Dermis blood vessel endothelial cell (primary cell): ENCODE measurements around the gene LIG3. TPM values are rescaled to one million over a fixed set of nuclear protein-coding genes. Genes with fewer than 3 reads are reported as not detected.
A peak's percentile ranks its signal among the peaks of the same experiment; 100 is the strongest.
"Not testable (repeated sequence)": the region's sequence is repeated elsewhere in the genome, so short reads cannot be mapped to it uniquely, and the experiment has no call there.

Experiments used
- DNase-seq: peaks from one replicate; pipeline ENCODE4 v3.0.0; 2010
- total RNA-seq: library from RNA; depleted of rRNA; stranded (reverse); fragments of >200 nt; gene quantifications from 2 replicates; pipeline ENCODE4 v1.2.3, GENCODE V29; 2014

The LIG3 gene
- total RNA-seq, 1 donor from 2014 or later = 23.1 TPM

GRCh38 chr17:35045458-35045979 lies 65.2 kb downstream of the LIG3 start:
- DNase-seq = not testable (repeated sequence)

GRCh38 chr17:35046245-35046644 lies 65.9 kb downstream of the LIG3 start:
- DNase-seq = no peak

DNA sequence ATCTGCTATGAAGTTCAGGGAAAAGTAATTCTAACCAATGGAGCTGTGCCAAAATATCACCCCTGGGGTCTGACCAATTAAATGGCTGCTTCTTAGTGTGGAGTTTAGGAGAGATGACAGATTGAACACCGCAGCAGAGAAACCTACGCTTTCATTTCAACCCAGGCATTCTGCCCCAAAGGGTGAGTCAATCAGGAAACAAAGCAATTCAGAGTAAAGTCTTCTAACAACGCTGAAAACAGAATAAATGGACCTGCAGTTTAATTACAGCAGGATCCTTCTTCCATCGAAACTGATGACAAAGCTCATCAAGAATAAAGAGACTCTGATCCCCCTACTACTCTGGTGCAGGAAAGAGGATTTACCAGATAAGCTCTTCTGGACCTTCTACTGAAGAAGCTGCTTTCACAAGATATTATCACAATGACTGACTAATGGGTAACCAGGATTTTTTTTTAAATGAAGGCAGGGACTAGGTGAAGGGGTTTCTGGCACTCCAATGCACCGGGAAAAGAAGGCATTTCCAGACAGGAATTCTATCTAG lies 66.5 kb downstream of the LIG3 start:
- DNase-seq = peak; percentile 79

DNA sequence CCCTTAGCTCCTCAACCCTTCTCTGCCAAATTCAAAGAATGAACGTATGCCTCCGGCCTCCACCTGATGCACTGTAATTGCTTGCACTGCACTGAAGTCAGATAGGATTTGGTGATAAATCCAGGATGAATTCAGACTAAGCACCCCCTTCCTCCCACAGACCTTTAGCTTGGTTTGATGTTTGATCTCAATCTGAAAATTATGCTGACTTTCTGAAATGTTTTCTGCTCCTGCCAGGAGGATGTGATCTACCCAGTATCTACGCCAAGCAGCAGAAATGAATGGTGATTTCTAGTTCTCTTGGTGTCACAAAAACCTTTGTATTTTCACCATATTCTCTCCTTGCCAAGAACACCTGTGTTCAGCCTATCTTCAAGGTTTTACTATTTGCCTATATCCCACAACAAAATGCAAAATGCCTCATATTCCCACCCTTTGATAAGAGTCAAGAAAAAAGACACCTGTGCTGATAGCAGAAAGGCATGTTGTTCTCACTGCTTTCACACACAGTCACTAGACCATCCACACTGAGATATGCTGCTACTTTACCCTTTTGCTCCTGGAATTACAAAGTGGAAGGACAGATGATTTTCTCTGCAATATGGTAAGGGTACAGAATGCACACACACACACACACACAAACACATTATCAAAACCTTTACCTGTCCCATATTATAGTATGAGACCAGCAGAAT lies 68.5 kb downstream of the LIG3 start:
- no peak for DNase-seq

GRCh38 chr17:35050170-35050569 lies 69.9 kb downstream of the LIG3 start:
- DNase-seq = no peak

DNA sequence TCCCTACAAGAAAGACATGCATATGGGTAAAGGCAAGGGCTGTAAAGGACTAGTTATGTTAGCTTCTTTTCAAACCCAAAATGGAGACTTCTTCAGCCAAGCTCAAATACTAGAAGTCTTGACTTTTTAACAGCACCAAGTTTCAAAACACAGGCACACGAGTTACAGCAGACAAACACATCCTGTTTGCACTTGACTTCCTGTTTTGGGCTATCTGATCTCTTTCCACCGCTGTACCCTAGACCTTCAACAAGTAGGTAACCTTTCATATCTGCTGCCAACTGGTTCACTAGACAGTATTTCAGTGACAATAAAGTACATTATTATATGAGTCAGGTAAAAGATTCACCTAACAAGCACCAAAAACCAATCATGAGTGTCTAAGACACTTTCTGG lies 70.9 kb downstream of the LIG3 start:
- DNase-seq = peak; percentile 42

DNA sequence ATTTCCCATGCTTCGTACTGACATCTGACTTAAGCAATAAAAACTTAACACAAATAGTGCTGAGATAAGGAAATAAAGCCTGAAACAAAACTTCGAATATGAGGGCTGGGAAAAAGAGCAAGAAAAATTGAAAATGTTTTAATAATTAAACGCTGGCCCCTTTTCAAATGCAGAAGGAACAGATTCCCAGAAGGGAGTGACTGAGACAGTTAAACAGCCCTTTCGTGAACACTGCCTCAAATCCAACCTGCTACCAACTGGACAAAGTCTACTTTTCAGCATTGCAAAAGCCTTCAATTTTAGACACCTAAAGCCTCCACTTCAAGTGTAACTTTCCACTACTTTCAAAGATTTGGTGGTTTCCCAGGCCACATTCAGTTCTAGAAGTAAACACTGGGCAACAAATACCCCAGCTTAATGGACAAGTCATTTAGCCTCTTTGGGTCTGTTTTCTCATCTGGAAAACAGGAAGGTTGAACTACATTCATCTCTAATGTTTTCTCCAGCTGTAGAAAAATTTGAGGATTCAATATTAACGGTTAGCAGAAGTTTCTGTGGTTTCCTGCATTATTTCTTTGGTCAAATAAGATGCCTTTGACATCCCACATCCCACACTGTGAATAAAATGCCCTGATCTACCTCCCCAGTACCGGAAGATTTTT lies 71.4 kb downstream of the LIG3 start:
- peak; percentile 39 for DNase-seq

- DNase-seq = no peak
Measured at GRCh38 chr17:35052241-35052610, 71.9 kb downstream of the LIG3 start.

- no peak for DNase-seq
Measured at GRCh38 chr17:35052780-35053179, 72.5 kb downstream of the LIG3 start.

DNA sequence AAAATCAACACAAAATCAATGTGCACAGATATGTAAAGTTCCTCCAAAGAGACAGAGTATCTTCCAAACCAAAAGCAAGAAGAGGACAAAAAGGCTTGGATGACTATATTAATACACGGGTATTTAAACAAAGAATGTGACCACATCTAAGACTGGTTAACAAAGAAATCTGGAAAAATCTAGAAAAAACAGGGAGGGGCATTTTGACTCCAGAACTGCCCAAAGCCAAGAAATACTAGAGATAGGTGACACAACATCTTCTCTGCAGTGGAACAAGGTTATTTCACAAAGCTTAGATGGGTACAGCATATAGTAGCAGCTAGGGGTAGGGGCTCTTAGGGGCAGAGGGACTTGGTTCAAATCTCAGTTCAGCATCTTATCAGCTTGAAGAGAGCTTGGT lies 72.9 kb downstream of the LIG3 start:
- no peak for DNase-seq

GRCh38 chr17:35056013-35056412 lies 75.7 kb downstream of the LIG3 start:
- no peak for DNase-seq

GRCh38 chr17:35057332-35057915 lies 77.1 kb downstream of the LIG3 start:
- DNase-seq = no peak

Other genes with a start within 250 kb of the LIG3 start
- gene CCT6B, start 19.1 kb upstream of the LIG3 start, total RNA-seq = 0.28 and 1.4 TPM in 2 replicates
- gene ZNF830, start 19.0 kb upstream of the LIG3 start, total RNA-seq = 15.0 and 17.5 TPM in 2 replicates
- 7.0 and 8.1 TPM in 2 replicates for gene RFFL, start 83.2 kb downstream of the LIG3 start, total RNA-seq
- 13.7 and 15.8 TPM in 2 replicates for gene RAD51D, start 139.3 kb downstream of the LIG3 start, total RNA-seq
- gene FNDC8, start 141.1 kb downstream of the LIG3 start, total RNA-seq = not detected in 2 replicates
- gene NLE1, start 161.8 kb downstream of the LIG3 start, total RNA-seq = 22.6 and 28.0 TPM in 2 replicates
- not detected in 2 replicates for gene UNC45B, start 167.3 kb downstream of the LIG3 start, total RNA-seq
- gene SLC35G3, start 213.9 kb downstream of the LIG3 start, total RNA-seq = not detected in 2 replicates